Activated naive CD4-positive, alpha-beta T cell treated with anti-CD3 and anti-CD28 coated beads, Interleukin-2, amount 50 U/mL, for 16 hours (primary cell): ENCODE results near the gene BCKDHA.
"Not testable (repeated sequence)": the region's sequence is repeated elsewhere in the genome, so short reads cannot be mapped to it uniquely, and the experiment has no call there.

Experiments
- DNase-seq: peaks from one replicate; pipeline ENCODE4 v3.0.0-alpha.2; 2020

BCKDHA gene

DNA sequence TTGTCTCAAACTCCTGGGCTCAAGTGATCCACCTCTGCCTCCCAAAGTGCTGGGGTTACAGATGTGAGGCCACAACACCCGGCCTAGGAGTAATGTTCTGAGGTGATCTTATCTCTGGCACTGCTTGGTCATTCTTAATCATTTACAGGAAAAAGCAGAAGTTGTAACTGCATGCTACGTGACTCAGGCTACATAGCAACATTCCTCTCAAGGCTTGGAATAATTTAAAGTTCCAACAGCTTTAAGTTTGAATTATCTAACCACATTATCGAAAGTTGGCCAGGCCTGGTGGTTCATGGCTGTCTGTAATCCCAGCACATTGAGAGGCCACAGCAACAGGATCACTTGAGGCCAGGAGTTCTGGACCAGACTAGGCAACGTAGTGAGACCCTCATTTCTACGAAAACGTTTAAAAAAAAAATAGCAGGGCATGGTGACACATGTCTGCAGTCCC lies 29.7 kb upstream of the BCKDHA start:
- no peak for DNase-seq

DNA sequence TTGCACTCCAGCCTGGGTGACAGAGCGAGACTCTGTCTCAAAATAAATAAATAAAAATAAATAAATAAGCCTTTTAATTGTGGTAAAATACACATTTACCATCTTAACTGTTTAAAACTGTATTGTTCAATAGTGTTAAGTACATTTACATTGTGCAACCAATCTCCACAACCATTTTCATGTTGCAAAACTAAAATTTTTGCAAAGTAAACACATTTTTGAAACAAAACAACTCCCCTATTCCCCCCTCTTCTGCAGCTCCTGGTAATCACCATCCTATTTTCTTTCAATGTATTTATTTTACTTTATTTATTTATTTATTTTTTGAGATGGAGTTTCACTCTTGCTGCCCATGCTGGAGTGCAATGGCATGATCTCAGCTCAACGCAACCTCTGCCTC lies 27.8 kb upstream of the BCKDHA start:
- no peak for DNase-seq

DNA sequence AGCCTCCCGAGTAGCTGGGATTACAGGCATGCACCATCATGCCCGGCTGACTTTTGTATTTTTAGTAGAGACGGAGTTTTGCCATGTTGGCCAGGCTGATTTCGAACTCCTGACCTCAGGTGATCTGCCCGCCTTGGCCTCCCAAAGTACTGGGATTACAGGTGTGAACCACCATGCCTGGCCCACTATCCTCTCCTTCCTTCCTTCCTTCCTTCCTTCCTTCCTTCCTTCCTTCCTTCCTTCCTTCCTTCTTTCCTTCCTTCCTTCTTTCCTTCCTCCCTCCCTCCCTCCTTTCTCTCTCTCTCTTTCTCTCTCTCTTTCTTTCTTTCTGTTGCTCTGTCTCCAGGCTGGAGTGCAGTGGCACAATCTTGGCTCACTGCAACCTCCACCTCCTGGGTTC lies 26.5 kb upstream of the BCKDHA start:
- DNase-seq = not testable (repeated sequence)

DNA sequence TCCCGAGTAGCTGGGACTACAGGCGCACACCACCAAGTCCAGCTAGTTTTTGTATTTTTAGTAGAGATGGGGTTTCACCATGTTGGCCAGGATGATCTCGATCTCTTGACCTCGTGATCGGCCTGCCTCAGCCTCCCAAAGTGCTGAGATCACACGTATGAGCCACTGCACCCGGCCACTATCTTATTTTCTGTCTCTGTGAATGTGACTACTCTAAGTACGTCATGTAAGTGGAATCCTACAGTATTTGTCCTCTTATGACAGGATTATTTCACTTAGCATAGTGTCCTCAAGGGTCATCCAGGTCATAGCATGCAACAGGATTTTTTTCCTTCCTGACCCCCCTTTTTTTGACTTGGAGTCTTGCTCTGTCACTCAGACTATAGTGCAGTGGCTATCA lies 26.1 kb upstream of the BCKDHA start:
- no peak for DNase-seq

DNA sequence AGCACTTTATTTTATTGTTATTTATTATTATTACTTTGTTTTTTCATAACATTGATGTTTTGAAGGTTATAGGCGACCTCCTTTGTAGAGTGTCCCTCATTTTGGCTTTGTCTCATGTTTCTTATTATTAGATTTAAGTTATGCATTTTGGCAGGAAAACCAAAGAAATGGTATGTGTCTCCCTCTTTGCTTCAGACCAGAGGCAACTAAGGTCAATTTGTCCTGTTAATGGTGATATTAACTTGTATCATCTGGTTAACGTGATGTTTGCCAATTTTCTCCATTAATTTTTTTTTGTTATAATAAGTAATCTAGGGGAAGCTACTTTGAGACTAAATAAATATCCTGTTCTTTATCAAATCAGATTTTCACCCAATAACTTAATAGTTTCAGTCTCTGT lies 25.1 kb upstream of the BCKDHA start:
- DNase-seq = no peak

DNA sequence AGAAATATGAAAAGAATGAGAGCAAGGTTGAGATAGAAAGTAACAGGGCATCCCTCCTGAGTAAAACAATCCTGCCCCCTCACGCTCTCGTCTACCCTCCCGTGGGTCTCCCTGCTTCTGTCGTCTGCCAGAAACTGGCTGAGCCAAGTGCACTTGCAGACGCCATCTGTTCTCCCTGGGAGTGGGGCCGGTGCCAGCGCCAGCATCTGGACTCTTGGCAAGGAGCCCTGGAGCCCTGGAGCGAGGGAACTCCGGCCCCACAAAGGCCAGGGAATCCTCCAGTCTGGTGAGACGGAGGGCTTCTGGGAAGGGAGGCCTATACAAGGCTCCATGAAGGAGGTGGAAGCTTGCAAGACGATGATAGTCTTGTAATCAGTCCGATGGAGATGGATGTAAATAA lies 23.6 kb upstream of the BCKDHA start:
- DNase-seq = no peak

DNA sequence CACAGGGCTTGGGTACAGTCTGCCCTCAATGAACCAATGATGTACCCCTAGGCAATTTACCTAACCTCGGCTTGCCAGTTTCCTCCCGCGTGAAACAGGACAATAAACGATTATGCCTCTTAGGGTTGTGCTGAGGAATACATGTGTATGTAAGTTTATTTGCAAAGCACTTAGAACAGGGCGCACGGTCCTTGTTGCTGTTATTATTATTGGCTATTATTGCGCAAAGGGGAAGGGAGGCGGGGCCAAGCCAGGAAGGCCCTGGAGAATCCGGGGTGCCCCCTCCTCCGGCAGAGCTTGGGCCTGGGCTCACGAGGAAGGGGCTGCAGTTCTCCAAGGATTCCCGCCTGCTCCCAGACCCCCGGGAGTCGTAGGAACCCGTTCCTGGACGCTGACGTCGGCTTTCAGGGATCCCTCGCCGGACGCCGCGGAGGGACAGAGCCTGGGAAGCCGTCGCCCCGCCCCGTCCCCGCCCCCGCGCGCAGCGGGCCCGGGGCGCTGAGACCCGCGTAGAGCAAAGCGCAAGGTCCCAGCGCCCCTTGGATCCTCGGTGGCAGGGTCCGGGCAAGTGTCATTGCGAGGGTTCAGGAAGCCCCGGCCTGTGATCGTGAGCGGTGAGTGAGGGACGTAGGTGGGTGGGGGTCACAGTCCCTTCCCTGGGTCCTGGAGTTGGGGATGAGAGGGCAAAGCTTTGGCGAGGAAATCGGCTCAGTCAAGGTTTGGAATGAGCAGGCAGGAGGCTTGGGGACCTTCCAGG lies 21.2 kb upstream of the BCKDHA start, which contains the start of gene TMEM91:
Gene TMEM91, plus strand, starts transcription at position 293 of the 757 bp plus-strand sequence. CDS start 1,777 bp downstream, outside the sequence.
- DNase-seq = peak; percentile 18

DNA sequence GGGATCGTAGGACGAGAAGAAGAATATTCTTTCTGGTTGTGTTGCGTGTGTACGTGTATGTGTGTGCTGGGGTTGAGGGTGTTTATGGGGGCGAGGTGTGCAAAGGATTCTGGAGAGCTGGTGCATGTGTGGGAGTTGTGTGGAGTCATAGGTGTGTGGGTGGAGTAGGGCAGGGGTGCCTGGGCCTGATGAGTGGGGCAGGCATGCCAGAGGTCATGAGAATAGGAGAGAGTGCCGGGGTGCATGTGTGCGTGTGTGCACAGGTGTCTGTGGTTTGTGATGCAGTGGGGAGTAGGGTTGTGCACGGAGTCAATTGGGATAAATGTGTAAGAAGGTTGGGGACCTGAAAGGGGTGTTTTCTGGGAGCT lies 20.6 kb upstream of the BCKDHA start:
- peak; percentile 40 for DNase-seq

DNA sequence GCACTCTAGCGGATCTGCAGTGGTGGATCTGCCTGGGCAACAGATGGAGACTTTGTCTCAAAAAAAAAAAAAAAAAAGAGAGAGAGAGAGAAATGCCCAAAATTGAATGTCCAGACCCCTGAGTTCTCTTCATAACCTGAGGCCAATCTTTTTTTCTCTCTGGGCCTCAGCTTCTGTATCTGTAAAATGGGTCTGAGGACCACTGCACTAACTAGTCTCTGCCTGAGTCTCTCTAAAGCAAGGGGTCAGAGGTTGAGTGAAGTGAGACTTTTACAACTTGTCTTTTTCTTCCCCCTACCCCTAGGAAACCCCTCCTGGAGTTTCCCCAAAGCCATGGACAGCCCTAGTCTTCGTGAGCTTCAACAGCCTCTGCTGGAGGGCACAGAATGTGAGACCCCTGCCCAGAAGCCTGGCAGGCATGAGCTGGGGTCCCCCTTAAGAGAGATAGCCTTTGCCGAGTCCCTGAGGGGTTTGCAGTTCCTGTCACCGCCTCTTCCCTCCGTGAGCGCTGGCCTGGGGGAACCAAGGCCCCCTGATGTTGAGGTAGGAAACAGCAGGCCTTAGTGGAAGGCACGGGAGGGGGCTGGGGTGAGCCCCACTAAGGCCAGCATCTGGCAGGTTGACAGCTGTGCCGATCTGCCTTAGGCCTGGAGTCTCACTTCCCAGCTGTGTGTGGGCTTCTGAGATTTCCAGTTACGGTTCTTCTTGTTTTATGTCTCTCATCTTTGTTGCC lies 19.5 kb upstream of the BCKDHA start:
- no peak for DNase-seq

DNA sequence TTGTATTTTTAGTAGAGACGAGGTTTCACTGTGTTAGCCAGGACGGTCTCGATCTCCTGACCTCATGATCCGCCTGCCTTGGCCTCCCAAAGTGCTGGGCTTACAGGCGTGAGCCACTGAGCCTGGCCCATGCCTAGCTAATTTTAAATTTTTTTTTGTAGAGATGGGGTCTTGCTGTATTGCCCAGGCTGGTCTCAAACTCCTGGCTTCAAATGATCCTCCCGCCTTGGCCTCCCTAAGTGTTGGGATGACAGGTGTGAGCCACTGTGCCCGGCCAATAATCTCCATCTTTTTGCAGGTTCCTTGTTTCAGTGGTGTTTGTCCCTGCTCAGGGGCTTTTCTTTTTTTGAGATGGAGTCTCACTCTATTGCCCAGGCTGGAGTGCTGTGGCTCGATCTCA lies 16.1 kb upstream of the BCKDHA start:
- not testable (repeated sequence) for DNase-seq

DNA sequence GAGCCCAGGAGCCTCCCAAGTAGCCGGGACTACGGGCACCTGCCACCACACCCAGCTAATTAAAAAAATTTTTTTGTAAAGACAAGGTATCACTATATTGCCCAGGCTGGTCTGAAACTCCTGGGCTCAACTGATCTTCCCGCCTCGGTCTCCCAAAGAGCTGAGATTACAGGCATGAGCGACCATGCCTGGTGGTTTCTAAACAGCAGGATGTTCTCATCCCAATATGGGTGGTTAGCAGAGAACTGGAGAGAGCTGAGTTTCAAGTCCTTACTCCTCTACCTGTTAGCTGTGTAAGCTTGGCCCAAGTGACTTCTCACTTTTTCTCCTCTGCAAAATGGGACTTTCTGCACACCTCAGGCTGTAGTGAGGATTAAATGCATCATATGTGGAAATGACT lies 13.3 kb upstream of the BCKDHA start:
- DNase-seq = no peak

DNA sequence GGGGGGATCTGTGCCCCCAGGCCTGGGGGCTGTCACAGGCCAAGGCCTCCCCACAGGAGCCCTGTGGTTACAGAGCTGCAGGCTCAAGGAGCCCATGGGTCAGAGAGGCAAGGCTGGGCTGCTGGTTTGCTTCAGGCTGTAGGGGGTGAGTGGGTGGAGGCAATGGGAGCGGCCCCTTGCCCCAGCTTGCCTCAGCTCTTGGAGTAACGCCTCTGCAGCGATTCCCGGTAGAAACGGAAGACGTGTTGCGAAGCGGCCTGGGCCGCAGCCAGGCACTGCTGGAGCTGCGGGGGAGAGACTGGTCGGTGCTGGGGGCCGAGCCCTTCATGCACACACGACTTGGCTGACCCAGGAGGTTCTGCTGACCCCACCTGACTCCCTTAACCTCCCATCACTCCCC lies 11.2 kb upstream of the BCKDHA start:
- DNase-seq = no peak

DNA sequence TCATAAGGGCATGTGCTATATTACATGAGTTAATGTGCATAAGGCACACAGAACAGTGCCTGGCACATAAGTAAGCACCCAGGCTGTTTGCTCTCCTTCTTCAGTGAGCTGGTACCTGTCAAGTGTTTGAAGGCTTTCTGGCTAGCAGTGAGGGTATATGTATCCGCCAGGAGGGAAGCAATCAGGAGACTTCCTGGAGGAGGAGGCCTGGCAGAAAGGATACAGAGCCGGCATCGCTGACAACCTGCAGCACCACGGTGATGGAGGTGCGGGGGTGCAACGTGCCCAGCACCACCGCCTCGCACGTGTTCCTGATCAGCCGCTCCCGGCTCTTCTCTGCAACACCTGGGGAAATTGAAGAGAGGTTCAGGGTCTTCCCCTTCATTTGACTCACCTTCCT lies 6.0 kb upstream of the BCKDHA start:
- DNase-seq = no peak

DNA sequence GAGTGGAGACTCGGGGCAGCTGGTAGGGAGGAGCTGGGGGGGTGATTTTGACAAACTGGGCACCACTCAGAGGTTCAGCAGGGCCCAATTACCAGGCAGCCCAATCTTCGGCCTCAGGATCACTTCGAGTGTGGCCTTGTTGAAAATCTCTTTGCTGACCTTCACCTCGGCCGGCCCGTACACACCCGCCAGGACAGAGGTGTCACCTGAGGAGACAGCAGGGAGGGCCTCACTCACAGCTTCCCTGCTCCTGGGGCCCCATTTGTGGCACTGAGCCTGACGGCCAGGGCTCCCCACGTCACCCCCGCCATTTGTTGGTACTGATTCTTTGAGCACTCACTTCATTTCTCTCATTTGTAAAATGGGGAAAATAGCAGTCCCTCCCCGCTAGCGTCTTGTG lies 4.8 kb upstream of the BCKDHA start:
- no peak for DNase-seq

DNA sequence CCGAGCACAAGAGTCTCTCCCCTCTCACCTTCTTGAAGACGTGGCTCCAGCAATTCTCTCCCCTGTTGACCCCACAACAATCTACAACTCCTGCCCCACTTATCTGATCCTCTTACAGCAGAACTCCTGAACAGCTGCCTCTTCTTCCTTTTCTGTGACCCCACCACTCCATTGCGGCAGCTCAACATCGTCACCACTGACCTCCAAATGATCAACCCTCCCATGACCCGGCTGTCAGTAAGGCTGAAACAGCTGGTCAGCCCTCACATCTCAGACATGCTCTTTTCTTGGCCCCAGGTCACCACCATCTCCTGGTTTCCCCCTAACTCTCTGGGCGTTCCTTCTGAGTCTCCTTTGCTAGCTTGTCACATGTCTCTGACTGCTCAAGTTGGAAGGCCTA lies 2.3 kb upstream of the BCKDHA start:
- no peak for DNase-seq

DNA sequence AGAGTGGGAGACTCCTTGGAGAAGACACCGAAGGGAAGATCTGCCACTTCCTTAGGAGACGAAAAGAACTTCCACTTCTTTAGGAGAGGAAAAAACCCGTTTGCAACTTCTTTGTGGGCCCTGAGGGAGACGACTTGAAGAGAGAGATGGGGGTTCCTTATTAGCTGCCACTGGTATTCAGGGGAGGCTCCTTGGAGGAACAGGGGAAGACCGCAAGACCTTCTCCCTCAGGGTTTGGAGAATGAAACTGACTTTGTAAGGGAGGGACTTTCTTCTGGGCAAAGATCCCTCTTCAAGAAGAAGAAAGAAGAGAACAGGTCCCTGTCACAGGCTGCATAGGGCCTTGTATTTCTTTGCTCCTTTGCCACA lies 416 bp downstream of the BCKDHA start:
- no peak for DNase-seq

DNA sequence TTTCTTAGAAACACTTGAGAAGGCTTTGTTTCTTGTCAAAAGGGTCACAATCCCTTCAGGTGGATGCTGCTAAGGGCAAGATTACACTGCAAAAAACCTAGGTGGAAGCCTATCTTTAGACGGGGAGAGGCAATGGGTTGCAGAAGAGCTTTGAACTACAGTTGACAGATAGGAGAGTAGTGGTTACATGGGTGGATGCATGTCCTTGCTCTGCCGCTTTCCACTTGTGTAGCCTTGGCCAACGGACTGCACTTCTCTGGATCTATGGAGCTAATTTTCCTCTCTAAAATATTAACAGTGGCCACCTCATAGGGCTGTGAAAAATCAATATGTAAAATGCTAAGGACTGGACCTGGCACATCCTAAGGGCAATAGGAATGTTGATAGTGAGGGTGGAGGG lies 980 bp downstream of the BCKDHA start:
- no peak for DNase-seq

DNA sequence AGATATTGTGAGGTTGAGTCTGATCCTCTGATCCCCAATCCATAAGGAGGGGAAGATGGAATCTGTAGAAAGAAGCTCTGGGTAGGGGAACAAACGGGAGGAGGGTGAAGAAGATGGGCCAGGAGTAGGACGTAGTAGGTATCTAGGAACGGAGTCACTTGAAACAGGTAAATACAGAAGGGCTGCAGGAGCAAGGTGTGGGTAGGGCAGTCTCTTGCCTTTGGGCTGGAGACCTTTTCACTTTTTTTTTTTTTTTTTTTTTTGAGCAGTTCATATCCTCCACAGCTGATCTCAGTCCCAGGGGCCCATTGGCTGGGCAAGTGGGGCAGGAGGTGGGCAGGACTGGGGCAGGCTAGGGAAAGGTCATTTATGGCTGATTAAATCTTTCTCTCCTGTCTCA lies 1.5 kb downstream of the BCKDHA start:
- no peak for DNase-seq

DNA sequence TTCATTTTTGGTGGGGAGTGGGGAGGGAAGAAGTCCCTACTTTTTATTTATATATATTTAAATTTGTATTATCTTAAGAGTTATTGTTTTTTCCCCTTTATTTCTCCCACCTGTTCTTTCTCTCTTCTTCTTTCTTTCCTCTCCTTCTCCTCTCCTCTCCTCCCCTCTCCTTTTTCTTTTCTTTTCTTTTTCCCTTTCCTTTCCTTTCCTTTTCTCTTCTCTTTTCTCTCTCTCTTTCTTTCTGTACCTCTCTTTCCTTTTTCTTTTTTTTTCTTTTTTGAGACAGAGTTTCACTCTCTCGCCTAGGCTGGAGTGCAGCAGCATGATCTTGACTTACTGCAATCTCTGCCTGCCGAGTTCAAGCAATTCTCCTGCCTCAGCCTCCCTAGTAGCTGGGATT lies 1.9 kb downstream of the BCKDHA start:
- DNase-seq = no peak

DNA sequence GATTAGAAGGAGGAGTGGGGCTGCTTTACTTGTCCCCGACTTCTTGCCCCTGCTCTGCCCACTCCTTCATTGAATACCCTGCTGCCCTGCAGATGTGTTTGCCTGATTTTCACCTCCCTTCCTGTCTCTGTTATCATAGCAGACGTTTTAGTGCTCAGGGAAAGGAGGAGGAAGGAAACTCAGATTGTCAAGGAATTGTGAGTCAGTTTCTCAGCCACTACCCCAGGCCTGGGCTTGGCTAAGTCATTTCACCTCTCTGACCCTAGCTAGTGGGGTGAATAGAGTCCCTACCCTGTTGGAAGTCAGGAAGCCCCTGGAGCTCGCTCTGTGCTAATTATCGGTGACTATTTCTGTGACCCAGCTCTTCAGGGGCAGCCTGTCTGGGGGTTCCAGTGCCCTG lies 3.9 kb downstream of the BCKDHA start:
- DNase-seq = no peak

DNA sequence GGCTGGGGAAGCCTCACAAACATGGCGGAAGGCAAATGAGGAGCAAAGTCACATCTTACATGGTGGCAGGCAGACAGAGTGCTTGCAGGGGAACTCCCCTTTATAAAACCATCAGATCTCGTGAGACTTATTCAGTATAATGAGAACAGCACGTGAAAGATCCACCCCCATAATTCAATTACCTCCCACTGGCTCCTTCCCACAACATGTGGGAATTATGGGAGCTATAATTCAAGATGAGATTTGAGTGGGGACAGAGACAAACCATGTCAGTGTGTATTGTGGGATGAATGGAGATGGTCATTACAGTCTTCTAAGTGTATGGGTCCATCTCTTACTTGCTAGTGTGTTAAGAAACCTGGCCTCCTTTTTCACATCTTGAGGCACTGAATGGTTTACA lies 4.4 kb downstream of the BCKDHA start:
- DNase-seq = no peak

DNA sequence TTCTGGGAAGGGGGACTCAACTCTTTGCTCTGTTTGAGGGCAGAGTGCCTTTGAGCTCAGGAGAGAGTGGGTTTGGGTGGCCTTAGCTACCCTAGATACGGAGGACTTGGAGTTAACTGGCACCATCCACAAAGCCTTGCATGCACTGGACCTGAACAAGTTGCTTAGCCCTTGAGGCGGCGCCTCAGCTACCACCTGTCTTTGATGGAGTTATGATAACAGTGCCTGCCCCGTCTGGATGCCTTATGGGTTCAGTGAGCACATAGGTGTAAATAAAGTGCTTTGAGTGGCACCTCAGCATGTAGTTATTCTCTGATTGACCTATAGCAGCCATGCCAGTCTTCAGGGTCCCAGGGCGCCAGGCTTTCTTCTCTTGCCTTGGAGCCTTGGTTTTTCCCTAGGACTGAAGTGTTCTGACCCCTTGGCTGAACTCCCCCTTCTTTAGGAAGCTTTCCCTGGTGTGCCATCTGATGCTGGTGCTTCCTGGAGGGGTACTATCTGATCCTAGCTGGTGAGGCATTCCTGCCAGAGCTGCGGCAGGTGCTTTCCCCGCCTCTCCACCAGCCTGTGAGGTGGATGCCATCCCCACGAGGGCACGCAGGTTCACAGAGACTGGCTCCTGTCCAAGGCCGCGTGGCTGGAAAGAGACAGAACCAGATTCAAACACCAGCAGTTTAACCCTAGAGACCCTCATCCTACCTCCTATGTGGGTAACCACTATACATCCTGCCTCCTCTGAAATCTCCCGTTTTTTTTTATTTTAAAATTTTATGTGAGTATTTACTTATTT lies 5.8 kb downstream of the BCKDHA start:
- DNase-seq = no peak

DNA sequence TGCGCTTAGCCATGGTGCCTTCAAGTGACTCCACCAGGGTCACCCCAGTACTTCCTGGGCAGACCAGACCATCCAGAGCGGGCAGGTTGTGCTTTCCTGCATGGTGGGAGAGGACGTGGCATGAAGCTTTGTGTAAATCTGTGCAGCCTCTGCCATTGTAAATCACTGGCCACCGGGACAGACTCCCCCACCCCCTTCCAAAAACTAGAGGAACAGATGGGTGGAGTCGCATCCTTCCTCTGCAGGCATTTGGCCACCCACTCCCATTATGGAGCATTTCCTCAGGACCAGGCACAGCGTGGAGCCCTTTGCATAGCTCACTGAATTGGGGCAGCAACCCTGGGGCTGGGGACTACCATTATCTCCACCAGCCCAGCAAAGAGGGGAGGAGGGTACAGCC lies 8.2 kb downstream of the BCKDHA start:
- DNase-seq = no peak

DNA sequence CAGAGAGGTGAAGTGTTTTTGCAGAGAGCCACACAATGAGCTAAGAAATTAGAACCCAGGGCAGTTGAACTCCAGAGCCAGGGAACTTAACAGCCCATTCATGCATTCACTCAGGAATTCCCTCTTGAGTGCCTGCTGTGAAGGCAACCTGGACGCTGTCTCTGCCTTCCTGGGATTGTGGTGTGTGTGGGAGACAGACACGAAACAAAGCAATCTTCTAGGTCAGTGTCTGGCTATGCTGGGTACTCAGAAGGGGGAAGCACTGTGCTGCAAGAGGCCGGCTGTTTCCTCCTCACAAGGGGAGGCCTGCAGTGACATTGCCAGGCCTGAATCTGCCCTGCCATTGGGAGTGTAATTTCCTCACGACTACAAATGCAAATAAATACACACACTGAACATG lies 9.7 kb downstream of the BCKDHA start:
- DNase-seq = no peak
